NCI-H1417 treated with DMSO at 0.1 percent for 48 hours (cell line): ENCODE measurements around the gene EOLA2.
"Not testable (repeated sequence)": the region's sequence is repeated elsewhere in the genome, so short reads cannot be mapped to it uniquely, and the experiment has no call there.

Experiments
- DNase-seq: peaks from one replicate; lab custom pipeline; 2025; lab: John Stamatoyannopoulos, UW

Gene EOLA2

GRCh38 chrX:149932970-149933369 lies 5.3 kb downstream of the EOLA2 start:
- DNase-seq = not testable (repeated sequence)

- not testable (repeated sequence) for DNase-seq
Measured at GRCh38 chrX:149932150-149932549, 6.1 kb downstream of the EOLA2 start.

- not testable (repeated sequence) for DNase-seq
Measured at GRCh38 chrX:149931355-149931754, 6.9 kb downstream of the EOLA2 start.

GRCh38 chrX:149929400-149929799 lies 8.9 kb downstream of the EOLA2 start, which contains the start of gene HSFX4:
HSFX4 (plus strand) TSS chrX:149929573; CDS start chrX:149929645, 72 bp downstream.
- not testable (repeated sequence) for DNase-seq

GRCh38 chrX:149928635-149929034 lies 9.7 kb downstream of the EOLA2 start:
- not testable (repeated sequence) for DNase-seq

GRCh38 chrX:149927964-149928258 lies 10.4 kb downstream of the EOLA2 start:
- DNase-seq = not testable (repeated sequence)

DNA sequence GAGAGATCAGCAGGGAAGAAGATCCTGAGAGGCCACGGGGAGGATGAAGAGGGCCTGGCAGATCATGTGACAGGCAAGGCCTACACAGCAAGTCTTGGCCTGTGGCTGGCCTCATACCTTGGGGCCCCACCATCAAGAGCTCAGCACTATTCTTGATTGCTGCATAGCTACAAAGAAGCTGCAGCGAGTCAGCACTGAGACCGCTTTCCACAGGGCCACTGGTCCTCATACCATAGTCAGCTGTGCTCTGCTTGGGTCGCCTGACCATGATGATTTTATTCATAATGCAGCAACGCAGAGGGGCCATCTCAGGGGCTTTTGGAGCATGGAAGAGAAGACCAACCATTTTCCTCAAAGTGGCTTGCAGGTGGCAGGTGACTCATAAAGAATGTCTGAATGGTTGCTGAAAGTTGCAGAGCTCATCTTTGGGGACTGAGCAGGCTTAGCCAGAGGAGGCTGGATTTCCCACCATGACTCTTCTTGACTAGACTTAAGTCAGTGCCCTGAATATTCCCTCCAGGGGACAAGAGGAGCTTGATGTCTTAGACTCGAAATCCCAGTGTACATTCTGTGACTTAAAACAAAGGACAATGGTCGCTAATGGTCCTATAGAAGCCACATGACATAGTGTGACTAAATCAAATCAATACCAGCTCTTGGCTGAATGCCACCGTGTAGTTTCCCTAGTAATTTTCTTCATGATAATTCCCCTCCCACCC lies 10.9 kb downstream of the EOLA2 start:
- DNase-seq = not testable (repeated sequence)

- DNase-seq = not testable (repeated sequence)
Measured at GRCh38 chrX:149924434-149924833, 13.9 kb downstream of the EOLA2 start.

DNA sequence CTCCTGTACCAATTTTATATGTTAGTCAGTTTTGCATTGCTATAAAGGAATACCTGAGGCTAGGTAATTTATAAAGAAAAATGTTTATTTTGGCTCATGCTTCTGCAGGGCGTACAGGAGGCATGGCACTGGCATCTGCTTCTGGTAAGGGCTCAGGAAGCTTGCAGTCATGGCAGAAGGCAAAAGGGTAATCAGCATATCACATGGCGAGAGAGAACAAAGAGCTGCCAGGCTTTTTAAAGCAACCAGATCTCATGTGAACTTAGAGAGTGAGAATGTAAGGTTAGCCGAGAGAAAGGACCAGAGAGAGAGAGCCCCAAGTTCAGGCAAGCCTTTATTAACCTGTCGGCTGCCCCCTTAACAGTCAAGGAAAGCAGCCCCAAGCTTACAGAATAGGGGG lies 14.5 kb downstream of the EOLA2 start:
- DNase-seq = not testable (repeated sequence)

DNA sequence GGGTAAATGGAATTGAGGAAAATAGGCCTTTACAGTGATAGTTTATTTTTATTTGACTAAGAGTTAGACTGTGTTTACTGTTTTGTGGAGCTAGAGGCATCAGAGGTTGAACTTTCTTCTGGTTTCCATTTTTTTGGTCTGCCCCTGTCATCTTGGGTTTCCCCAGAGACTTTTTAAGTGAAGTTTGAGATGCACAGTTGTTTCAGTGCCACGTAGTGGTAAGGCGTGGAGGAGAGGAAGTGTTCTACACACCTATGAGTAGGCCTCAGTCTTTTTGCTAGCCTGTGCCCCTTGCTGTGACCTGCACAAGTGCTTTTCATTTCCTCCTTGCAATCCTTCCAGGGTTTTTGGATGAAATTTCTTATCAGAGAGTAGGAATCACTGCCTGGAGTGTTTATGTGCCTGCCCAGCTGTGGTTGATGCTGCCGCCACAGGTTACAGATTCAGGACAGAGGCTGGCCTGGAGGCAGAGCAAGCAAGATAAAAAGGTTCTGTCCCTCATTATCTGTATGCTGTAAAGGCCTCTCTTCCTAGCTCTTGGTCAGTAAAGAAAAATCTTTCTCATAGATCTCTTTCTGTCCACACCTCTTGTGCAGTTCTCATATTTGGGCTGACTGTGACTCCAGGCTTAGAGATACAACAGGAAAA lies 21.4 kb downstream of the EOLA2 start:
- DNase-seq = no peak

DNA sequence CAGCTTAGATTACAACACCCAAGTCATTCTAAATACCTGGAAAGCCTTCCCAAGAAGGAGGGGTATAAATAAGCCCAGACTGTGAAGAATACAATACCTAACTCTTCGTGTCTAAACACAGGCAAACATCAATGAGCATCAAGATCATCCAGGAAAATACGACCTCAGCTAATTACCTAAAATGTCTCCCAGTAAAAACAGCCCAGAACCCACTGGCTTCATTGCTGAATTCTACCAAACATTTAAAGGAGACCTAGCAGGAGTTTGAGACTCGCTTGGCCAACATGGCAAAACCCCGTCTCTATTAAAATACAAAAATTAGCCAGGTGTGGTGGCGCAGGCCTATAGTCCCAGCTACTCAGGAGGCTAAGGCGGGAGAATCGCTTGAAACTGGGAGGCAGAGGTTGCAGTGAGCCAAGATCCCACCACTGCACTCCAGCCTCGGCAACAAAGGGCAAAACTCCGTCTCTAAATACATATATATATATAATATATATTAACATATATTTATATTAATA lies 28.1 kb downstream of the EOLA2 start:
- no peak for DNase-seq

DNA sequence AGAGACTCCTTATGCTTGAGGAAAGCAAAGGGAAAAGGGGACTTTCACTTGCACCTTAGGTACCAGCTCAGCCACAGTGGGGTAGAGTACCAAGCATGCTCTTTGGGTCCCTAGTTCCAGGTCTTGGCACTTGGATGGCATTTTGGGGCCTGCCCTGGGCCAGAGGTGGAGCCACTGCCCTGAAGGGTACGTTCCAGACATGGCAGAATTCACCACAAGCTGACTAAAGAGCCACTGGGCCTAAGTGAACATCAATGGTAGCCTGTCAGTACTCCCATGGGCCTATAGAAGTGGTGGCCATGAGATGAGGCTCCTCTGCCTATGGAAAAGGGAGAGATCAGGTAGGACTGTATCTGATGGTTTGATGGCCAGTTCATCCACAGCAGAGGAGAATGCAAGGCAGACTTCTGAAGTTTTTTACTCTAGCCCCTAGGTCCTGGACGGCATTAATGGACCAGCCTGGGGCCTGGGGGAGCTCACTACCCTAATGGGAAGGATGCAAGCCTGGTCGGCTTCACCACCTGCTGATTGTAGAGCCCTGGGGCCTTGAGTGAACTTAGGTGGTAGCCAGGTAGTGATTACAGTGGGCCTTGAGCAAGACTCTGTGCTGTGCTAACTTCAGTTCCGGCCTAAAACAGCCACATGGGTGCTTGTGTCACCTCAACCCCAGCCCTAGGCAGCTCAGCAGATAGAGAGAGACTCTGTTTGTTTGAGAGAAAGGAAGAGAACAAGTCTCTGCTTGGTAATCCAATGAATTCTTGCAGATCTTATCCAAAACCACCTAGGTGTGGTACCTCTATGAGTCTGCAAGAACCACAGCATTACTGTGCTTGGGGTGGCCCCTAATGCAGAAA lies 28.7 kb downstream of the EOLA2 start:
- no peak for DNase-seq

DNA sequence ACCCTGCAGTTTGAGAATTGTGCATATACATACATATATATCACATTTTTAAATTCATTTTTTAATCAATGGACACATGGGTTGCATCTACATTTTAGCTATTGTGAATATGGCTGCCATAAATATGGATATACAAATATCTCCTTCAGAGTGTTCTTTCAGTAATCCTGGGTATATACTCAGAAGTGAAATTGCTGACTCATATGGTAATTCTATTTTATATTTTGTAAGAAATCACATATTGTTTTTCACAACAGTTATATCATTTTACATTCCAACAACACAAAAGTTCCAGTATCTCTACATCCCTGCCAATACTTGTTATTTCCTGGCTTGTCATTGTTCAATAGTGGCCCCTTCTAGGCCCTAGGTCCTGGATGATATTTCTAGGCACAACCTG lies 29.6 kb downstream of the EOLA2 start:
- no peak for DNase-seq

DNA sequence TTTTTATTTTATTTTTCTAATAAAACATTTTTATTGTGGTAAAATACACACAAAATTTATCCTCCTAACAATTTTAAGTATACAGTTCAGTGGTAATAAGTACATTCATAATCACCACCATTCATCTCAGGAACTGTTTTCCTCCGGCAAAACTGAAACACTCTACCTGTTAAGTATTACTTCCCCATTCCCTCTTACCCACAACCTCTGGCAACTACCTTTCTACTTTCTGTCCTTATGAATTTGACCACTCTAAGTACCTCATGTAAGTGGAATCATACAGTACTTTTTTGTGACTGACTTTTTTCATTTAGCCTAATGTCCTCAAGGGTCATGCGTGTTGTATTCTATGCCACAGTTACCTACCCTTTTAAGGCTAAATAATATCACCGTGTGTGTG lies 30.0 kb downstream of the EOLA2 start:
- no peak for DNase-seq

DNA sequence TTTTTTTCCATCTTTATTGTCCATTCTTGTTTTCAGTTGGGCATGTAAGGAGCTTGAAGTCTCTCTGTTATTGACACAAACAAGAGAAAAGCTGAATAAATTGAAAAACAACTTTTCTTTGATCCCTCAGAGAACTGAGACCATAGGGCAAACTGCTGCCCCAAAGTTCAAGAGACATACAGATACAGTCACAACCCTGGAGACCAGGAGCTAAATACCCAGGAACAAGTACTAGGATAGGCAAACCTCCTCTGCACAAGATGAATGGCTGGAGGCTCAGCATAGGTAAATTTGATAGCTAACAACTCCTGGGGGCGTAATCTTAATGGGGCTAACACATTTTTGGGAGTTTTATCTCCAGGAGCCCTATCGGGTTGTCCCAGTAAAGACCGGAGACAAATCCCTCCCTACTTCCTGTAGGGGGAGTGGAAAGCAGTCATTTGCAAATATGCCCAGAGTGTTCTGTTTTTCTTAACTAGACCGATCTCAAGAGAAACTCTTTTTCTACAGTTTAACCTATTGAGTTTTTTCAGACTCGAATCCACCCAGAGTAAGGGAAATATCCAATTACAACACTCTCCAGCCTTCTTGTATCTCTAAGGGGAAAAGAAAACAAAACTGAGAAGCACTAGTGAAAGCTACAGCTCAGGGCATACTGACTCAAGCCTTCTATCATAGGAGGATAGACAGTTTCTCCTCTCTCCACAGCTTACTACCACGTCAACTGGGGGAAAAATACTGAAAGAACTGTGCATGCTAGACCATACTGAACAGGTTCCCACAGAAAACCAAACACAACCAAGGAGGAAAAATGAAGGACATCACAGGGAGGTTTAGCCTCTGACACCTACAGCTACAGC lies 34.2 kb downstream of the EOLA2 start:
- no peak for DNase-seq

DNA sequence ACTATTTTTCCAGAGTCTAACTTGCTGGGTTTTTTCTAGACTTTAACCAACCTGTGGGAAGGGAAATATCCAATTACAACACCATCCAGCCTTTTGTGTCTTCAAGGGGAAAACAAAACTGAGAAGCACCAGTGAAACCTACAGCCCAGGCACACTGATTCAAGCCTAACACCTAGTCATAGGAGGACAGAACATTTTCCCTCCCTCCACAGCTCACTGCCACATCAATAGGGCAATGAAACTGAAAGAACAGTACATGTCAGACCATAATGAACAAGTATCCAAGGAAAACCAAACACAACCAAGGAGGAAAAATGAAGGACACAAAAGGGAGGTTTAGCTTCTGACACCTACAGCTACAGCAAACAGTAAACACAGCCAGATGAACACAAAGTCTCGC lies 39.7 kb downstream of the EOLA2 start:
- no peak for DNase-seq

GRCh38 chrX:149890828-149891227 lies 47.5 kb downstream of the EOLA2 start:
- not testable (repeated sequence) for DNase-seq
